Bronchial epithelial cell (primary cell): ENCODE measurements around the gene KIAA0319L. TPM values are rescaled to one million over a fixed set of nuclear protein-coding genes. Genes with fewer than 3 reads are reported as not detected.

Experiments used
- DNase-seq: peaks from one replicate; pipeline ENCODE4 v3.0.0-alpha.2; 2010; ENCODE audit warnings: low read depth
- FAIRE-seq: peaks from 2 replicates; lab custom pipeline; 2011; peaks lifted over from hg19 to GRCh38; lab: Jason Lieb, UNC
- H3K27me3 ChIP-seq: 2 replicates; pipeline ENCODE4 v1.5.1; 2011; ENCODE audit warnings: low read length; ENCODE audit not compliant: control insufficient read depth, insufficient read depth
- H3K36me3 ChIP-seq: 2 replicates; pipeline ENCODE4 v1.5.1; 2011; ENCODE audit warnings: low read length; ENCODE audit not compliant: control insufficient read depth, insufficient read depth
- H3K4me3 ChIP-seq: 2 replicates; pipeline ENCODE4 v1.5.1; 2011; ENCODE audit warnings: mild to moderate bottlenecking, low read depth, low read length, control low read depth
- total RNA-seq: library from RNA; depleted of rRNA; stranded (reverse); fragments of >200 nt; gene quantifications from 2 replicates; pipeline ENCODE4 v1.2.1, GENCODE V29; 2014
- TF ChIP-seq, protein P1 (sequence below): IDR thresholded peaks from 2 replicates; pipeline ENCODE4 v1.5.1; 2011; ENCODE audit warnings: mild to moderate bottlenecking, moderate library complexity, low read length, control low read depth, inconsistent platforms; ENCODE audit not compliant: insufficient read depth, severe bottlenecking

Gene KIAA0319L
- total RNA-seq, 1 donor from 2014 or later = 26.6 TPM

DNA sequence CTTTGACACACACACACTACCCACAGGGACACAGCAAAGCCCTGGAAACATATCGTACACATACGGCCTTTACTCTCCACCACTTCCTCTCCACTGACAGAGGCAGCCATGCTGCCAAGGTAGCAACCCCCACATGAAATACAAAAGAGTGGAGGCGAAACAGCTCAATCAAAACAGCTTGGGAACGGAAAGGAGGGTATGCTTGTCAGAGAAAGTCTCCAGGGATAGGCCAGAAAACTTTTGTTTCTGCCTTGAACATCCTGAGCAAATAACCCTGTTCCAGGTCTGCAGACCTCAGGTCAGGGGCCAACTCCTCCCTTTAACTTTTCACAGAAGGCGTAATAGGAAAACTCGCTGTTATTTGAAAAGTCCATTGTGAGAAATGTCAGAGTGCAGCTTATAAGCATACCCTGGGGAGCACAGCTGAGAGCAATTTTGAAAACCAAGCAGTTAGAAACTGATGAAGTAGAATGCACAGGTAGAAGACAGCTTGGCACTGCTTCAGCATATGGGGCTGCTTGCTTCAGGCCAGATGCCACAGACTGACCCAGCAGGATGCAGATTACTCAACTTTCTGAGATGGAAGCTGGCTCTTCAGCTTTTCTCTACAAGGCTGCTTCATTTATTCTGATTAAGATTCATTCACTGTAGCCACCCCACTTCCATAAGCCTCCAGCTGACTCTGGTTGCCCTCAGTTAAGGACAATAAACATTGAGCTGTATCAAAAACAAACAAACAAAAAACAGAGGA is 18.0 kb downstream of the KIAA0319L start:
- TF ChIP-seq, protein P1, sequence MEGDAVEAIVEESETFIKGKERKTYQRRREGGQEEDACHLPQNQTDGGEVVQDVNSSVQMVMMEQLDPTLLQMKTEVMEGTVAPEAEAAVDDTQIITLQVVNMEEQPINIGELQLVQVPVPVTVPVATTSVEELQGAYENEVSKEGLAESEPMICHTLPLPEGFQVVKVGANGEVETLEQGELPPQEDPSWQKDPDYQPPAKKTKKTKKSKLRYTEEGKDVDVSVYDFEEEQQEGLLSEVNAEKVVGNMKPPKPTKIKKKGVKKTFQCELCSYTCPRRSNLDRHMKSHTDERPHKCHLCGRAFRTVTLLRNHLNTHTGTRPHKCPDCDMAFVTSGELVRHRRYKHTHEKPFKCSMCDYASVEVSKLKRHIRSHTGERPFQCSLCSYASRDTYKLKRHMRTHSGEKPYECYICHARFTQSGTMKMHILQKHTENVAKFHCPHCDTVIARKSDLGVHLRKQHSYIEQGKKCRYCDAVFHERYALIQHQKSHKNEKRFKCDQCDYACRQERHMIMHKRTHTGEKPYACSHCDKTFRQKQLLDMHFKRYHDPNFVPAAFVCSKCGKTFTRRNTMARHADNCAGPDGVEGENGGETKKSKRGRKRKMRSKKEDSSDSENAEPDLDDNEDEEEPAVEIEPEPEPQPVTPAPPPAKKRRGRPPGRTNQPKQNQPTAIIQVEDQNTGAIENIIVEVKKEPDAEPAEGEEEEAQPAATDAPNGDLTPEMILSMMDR = no peak
- Histone ChIP-seq H3K36me3 (no peaks in the 10 kb centered on the region), H3K4me3 (no peak overlapping the region), H3K27me3 (no peaks in the 10 kb centered on the region)
- DNase-seq = peak; percentile 32
- no peak for FAIRE-seq

- TF ChIP-seq, protein P1 = no peak
- FAIRE-seq (no peak), DNase-seq (no peak)
- H3K36me3 ChIP-seq = no peaks in the 10 kb centered on the region
- no peaks in the 10 kb centered on the region for H3K27me3 ChIP-seq
- no peak overlapping the region for H3K4me3 ChIP-seq
Measured at GRCh38 chr1:35537806-35538205, 19.4 kb downstream of the KIAA0319L start.

DNA sequence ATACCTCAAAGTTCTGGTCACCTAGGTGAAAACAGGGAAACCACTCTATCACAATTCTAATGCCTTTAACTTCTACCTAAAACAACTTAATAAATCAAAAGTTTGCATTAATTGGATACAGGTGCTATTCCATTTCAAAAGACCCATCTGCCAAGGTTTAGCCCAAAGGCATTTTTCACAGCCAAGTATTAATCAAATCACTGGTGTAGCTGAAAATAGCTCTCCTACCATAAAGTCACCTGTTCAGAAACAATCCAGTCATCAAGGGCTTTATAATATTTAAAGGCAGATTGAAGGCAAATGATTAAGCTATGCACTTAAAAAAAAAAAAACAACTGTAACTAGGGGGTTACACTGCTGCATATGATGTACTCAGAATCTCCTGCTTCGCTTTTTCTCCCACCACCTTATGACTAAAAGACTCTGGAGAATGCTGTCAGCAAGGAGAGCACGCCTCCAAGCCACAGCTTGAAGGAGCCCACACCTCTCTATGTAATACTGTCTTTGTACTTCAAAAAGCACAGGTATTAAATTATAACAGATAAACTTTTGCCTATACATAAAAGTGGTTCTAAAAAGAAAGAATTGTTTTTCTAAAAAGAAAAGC is 20.5 kb downstream of the KIAA0319L start:
- no peak for FAIRE-seq
- Histone ChIP-seq H3K36me3 (no peaks in the 10 kb centered on the region), H3K27me3 (no peaks in the 10 kb centered on the region), H3K4me3 (no peak overlapping the region)
- TF ChIP-seq, protein P1 = no peak
- no peak for DNase-seq

DNA sequence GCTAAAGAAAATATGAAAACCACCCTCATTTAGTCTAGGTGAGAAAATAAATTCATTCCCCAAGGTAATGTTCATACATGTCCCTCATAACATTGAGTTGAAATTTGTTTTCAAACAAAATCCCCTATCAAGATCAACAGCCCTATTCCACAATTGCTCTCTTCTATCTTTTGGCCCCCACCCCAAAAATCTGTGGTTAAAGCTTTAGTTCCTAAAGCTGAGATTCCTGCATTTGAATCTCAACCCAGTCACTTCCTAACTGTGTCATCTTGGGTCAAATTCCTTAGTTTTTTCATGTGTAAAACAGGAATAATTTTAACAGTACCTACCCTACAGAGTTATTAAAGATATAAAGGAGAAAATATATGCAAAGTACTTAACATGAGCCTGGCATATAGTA is 22.0 kb downstream of the KIAA0319L start:
- TF ChIP-seq, protein P1 = no peak
- DNase-seq (no peak), FAIRE-seq (no peak)
- Histone ChIP-seq H3K36me3 (peaks cover 5% of the 10 kb centered on the region), H3K27me3 (no peaks in the 10 kb centered on the region), H3K4me3 (no peak overlapping the region)

GRCh38 chr1:35533586-35533985 is 23.6 kb downstream of the KIAA0319L start:
- TF ChIP-seq, protein P1 = no peak
- Histone ChIP-seq H3K27me3 (no peaks in the 10 kb centered on the region), H3K4me3 (no peak overlapping the region), H3K36me3 (peaks cover 5% of the 10 kb centered on the region)
- FAIRE-seq (no peak), DNase-seq (no peak)
